GM18867 (cell line): ENCODE measurements around the gene TMEM164.
A peak's percentile ranks its signal among the peaks of the same experiment; 100 is the strongest.

Experiments used
- ATAC-seq: cut with Tn5 transposase; IDR thresholded peaks from one replicate; pipeline ENCODE4 v1.9.1; 2021; ENCODE audit warnings: mild to moderate bottlenecking, moderate library complexity; ENCODE audit not compliant: unreplicated experiment

TMEM164 gene

DNA sequence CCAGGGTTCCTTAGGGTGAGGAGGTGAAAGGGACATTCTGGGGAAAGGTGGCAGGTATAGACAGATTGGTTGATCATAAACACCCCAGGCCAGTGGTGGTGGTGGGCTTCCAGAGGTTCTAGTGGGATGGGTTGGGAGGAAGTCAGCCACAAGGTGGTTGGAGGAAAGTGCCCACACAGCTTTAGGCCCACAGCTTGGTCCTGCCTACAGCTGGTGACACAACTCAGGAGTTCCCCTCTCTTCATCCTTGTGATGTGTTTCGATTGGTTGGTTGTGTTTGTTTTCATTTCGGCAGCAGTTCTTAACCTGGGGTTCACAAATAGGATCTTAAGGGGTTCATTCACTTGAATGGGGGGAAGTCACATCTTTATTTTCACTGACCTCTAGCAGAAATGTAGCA is 157.0 kb downstream of the TMEM164 start:
- ATAC-seq: no peak

DNA sequence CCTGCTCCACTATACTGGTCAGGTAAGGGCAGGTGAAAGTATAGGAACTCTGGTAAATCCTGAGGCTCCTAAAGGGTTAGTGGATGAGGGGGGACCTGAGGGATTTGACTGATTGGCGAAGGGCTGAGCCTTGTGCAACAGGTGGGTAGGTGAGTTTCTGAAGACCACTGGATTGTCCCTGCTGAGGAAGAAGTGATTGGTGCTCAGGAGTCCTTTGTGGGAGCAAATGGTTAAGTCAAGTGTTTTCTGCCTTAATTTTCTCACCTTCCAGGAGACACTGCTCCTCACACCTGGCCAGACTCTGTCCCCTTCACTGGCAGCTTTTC is 158.4 kb downstream of the TMEM164 start:
- ATAC-seq: no peak

DNA sequence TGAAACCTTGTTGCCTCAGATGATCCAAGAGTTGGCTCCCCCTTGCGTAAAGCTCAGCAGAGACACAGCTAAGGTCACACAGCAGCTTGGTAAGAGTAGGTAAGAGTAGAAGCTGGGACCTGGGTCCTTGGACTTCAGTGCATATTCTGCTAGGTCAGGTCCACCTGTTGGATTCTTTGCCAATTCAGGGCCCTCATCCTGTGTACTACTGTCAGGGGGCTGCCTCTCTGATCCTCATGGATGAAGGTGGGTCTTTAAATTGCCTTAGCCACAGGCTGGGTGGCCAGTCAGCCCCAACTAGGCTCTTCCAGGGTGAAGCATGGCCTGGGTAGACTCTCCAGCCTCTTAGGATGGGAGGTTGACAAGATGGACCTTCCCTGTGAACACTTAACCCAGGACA is 159.2 kb downstream of the TMEM164 start:
- no peak for ATAC-seq

DNA sequence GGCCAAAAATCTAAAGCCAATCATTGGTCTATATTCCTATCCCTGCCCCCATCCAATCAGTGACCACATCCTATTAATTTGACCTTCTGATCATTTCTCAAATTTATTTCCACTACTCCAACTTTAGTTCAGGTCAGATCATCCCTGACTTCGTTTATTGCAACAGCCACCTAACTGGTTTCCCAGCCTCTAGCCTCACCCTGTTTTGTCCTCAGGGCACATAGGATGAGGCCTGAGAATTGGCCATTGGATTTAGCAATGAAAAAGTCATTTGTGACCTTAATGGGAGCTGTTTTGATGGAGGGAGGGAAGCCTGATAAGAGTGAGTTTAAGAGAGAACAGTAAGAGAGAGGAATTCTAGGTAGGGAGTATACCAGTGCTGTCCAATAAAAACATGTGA is 160.0 kb downstream of the TMEM164 start:
- ATAC-seq: no peak

DNA sequence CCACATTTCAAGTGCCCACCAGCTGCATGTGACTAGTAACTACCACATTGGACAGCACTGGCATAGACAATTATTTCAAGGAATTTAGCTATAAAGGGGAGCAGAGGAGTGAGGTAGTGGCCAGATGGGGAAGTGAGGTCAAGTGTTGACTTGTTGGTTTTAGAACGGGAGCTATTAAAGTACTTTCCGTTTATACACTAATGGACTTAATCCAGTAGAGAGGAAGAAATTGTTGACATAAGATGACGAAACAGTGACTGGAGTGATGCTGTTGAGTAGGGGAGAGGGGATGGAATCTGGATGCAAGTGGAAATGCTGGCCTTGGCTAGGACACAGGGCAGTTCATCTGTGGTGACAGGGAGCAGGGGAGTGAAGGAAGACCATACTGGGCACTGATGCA is 160.6 kb downstream of the TMEM164 start:
- ATAC-seq: no peak

DNA sequence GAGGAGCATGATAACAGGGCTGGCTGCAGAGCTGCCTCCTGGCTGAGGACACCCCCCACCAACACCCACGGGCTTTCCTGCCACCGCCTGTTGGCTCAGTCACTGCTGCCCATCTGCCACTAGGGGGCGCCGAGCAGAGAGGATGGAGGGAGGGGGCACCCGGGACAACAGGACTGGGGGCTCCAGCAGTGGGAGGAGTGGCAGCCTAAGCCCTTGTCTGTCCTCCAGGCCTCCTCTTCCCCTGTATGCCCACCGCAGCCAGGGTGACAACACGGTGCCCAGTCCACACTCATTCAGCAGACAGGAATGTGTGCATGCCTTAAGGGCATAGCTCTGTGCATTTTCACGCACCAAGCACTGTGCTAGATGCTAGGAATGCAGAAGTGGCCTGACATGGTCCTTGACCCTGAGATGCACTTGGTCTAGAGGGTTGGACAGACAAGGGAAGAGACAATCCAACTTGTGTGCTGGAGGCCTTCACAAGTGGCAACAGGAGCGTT is 165.1 kb downstream of the TMEM164 start:
- ATAC-seq: no peak

DNA sequence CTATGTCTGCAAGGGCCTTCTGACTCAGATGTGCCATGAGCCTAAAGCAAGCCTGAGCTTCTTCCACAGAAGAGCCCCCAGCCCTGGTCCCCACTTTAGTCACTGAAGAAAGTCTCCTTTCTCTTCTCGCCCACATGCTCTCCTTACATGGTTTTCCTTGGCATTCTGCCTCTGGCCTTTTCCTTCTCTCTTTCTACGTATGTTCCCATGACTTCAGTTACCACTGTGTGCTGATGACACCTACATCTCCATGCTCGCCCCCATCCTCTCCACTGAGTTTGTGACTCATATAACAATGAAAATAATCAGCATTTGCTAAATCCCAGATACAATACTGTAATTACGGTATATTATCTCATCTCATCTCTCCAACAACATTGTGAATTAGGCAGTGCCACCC is 165.7 kb downstream of the TMEM164 start:
- ATAC-seq: no peak

DNA sequence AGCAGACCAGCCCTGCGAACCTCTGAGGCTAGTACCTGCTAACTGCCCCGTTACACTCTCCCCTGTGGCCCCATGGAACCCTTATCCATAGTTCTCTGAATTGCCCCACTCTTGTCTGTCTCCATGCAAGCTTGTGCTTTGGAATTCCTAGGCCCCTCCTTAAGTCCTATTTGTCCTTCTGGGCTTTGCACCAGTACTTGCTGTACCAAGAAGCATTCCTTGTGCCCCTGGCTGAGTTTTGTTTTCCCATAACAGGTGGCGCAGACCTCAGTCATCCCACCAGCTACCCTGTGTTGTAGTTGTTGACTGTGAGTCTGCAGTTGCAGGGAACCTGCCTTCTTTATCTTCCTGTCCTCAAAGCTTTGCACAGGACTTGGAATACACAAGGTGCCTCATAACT is 167.1 kb downstream of the TMEM164 start:
- no peak for ATAC-seq

DNA sequence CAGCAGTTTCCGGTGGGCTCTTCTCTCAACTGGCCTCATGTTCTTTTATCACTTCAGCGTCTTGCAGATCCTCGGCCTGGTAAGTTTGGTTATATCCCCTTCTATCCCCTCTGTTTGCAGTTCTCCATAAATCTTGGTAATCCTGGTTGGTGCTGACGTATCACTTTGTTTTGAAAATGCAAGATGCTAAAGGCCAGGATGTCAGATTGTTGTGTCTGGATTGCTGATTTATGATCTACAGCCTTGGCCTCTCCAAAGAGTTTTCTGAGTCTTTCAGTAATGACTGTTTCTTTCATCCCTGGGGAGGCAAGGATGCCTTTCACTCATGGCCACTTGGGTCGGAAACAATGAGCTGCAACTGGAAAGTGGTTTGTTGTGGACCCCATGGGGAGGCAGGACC is 168.5 kb downstream of the TMEM164 start:
- no peak for ATAC-seq

DNA sequence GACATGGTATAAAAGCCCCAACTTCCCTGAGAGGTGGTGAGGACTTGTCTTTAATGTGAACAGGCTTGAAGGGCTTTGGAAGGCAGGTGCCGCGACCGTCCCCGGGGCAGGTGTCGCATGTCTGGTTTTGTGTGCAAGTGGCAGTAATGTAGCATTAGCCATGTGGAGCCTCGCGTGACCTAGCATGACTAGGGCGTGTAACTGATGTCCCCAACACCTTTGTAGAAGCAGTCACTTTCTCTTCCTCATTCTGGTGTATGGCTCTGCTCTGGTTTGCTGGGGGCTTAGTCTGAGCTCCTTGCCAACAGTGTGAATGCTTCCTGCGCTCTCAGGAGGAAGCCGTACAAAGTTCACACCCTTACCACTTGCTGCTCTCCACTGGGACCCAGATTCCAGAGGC is 169.3 kb downstream of the TMEM164 start:
- ATAC-seq: peak; percentile 99

DNA sequence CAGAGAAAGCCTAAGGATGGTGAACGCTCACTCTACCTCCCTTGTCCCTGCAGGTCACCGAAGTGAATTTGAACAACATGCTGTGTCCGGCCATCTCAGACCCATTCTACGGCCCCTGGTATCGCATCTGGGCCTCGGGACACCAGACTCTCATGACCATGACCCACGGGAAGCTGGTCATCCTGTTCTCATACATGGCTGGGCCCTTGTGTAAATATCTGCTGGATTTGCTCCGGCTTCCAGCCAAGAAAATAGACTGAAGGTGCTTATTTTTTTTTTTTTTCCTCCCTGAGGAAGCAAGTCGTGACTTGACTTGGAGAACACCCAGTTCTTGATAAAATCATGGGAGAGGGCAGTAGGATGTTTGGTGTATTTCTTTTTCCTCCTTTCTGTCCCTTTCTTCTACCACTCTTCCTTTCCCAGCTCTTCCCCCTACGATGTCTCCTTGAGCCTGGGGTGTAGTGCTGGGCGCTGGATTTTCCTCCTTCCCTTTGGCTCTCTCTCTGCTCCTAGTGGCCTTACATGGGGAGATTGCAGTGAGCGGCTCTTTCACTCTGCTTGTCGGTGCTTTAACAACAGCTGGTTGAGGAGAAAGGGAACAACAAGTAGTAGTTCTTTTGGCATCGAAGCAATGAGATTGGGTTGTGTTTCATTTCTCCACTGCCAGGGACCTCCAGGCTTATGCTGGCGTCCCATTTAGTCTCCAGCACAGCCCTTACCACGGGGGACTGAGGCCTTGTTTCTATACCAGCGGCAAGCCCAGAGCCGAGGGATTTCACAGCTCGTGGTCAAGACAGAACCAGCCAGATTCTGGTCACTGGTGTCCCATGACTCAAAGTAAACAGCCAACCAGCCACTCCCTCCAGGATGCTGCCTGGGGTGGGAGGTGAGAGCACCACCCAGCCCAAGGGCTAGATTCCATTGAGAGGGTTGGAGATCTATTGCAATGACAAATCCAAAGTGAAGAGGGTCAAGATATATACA is 170.6 kb downstream of the TMEM164 start:
- no peak for ATAC-seq

DNA sequence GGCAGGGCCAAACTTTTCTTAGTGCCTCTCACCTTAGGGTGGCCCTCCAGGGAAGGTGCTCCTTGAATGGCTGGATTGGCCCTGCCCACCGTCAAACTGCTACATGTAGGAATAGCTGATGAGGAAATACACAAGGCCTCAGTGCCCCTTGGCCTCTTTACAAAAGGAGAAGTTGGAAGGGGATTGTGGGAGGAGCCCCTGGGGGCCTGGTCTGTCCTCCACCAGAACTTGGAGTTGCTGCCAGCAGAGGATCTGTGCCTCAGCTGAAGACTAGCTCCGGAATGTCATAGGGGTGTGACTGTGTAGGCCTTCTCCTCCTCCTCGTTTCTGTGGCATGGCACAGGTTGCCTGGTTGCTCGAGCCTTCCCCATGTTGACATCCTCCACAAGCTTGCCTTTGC is 172.2 kb downstream of the TMEM164 start:
- ATAC-seq: no peak

DNA sequence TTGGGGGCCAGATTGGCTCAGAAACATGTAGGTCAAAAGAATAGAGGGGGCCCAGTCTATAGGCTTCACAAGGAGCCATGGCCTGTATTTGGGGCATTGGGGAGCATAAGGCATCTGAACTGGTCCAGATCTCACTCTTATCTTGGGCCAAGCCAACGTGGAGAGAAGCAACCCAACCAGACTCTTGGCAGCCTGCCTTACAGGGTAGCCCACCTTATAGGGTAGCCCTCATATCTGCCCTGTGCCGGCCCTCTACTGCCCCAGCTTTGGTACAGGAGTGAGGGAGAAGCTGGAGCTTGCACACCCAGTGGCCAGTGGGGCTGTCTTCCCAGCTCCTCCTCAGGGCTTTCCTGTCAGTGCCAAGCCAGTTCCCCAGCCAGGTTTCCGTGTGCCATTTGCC is 172.8 kb downstream of the TMEM164 start:
- no peak for ATAC-seq

DNA sequence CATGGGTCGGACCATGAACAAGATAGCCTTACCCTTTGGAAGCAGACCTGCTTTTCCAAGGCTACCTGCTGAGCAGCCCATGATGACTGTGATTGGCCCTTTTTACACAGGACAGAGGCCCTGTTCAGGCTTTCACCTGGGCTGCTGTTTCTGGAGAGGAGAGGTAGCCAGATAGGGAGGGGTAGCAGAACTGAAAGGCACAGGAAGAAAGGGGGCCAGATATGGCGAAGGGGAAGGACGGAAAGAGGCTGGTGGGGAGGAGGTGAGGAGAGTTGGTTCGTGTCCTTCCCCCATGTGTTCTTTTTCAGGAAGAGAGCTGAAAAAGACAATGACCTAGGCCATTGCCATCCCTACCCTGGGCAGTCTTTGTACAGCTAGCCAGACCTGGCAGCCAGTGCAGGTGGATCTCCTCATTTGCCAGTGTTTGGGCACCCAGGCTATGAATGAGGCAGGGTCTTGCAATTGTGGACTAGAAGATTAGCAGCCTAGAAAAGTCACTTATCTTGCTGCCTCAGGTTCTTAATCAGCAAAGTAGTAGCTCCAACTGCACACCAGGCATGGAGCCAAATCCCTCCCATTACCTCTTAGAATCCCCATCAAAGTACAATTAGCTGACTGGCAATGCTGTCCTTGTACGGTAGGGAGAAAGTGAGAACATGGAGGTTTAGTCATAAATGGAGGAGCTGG is 175.4 kb downstream of the TMEM164 start:
- ATAC-seq: no peak

DNA sequence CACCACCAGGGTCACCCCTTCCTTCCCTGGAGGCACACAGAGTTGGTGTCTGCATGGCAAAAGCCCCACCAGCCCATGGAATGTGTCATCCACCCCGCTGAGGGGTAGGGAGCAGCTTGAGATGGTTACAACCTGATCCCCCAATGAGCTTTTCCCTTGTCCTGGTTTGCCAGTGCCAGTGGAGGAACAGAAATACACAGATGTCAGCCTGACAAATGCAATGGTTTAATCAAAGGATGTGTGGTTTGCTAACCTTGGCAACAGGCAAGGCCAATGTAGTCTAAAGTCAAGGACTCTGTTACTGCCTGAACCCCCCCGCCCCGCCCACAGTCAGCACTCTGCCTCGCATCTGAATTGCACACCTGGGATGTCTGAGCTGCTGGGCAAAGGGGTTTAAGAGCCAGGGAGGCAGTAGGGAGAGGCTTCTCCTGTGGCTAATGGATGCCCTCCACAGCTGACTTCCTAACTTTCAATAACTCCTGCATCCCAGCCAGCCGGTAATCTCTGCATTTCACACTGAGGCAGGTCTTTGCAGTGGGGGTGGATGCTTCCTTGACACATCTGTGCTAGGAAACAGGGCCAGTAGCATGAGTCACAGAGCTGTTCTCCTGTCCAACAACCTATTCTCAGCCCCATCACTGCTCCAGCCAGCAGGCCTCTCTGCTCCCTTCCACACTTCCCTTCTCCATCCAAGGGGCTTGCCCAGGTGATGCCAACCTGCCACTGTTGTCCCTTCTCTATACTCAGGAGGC is 177.4 kb downstream of the TMEM164 start:
- peak; percentile 20 for ATAC-seq

DNA sequence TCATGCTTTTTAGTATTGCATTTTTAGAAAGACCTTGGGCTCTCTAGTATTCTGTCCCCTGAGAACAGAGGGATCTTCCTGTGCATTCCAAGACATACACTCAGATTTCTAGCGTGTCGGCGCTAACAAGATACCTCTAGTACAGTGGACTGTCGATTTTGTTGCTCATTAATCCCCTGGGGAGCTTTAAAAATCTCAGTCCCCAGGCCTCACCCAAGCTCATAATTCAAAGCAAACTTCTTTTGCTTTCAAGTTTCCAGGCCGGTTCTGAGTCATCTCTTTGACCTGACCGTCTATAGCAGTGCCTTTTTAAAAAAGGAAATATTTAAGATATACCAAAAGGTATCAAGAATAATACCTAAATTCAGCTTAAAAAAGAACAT is 178.0 kb downstream of the TMEM164 start:
- peak; percentile 84 for ATAC-seq

DNA sequence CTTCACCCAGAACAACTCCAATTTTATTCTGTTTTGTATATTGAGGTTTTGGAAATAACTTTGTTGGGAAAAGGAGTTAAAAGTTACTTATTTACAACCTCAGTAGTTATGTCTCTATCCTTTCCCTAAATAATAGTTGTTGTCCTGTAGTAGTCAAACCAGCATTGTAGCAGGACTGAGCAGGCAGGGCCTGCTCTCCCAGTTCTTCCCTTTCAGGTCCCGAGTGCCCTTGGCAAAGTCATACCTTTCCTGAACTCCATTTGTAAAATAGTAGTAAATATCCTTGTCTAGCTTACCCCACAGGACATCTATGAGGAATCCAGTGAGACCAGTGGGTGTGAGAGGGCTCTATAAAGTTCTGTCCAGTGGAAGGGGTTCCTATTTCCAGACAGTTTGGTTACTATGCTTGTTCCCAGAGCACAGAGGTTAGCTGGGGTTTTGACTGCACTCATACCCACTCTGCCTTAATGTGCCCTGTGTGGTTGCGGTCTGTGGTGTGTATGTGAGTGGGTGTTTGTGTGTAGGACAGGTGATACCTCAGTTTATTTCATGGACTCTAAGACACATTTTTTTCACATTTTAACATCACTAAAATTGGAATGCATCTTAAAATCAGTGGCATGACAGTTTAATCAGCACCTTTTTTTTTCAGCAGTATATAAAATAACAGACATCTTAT is 178.7 kb downstream of the TMEM164 start:
- ATAC-seq: no peak

DNA sequence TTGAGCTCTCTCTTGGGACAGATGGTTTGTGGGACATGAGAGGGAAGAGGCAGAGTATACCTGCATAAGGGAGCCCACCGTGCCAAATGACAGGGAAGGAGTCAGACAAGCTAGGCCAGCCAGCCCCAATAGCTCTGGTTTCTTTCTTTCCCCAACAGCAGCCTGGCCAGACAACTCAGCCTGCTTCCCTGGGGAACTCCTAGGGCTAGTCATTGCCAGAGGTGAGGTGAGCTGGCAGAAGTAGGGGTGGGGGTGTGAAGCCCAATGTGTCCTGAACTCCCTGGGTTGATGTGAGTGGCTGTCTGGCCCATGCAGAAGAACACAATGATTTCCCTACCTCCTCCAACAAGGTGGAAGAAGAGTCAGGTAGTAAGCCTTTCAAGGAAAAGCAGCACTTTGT is 179.4 kb downstream of the TMEM164 start:
- no peak for ATAC-seq

DNA sequence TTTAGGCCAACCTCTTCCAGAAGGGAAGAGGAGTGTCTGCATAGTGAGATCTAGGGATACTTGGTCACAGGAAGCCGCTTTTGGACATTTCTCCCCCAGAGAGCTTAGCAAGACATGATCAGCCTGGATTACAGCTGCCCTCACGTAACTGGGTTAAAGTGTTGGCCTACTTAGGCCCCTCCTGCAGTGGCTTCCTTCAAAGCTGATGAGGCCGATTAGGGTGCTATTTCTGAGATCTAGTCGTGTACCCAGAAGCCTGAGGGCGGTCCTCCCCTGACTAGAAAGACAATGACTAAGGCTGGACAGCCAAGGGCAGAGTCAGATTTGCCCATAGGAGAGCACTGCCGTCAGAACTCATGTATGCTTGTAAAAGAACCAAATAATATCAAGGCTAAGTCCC is 180.0 kb downstream of the TMEM164 start:
- ATAC-seq: no peak

DNA sequence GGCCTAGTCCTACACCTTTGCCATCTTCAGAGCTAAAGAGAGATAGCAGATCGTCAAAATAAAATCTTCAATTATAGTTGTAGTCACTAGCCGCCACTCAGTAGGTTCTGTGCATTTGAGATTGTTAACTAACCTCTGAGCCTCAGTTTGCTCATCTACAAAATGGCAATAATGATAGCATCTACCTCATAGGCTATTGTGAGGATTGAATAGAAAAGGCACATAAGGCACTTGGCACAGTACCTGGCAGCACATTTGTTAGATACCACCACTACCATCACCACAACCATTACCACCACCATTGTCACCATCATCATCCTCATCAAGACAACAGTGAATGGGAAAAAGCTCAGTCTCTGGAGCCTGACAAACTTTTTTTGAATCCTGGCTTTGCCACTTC is 180.4 kb downstream of the TMEM164 start:
- no peak for ATAC-seq
